ENCODE results near the gene CAMTA2.

The CAMTA2 gene

DNA sequence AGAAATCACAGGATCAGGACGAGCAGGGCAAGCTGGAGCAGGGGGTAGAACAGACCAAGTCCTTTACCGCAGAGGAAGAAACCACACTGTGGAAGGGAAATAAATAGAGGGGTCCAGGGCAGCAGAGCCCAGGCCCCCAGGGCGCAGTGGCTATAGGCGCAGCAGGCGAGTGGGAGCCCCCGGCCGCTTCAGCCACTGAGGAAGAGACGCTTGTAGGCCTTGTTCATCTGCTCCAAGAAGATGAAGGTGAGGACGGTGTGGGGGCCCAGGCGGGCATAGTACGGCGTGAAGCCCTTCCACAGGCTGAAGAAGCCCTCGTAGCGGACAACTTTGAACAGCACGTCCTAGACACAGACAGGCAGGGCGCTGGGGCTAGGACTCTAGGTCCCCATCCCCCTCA lies 49.9 kb downstream of the CAMTA2 start:
- no peak for TF ChIP-seq SIN3A (IDR thresholded peaks at IDR 0.05; ENCODE audit: borderline replicate concordance, insufficient read depth, low read length)
- TF ChIP-seq, protein P1, sequence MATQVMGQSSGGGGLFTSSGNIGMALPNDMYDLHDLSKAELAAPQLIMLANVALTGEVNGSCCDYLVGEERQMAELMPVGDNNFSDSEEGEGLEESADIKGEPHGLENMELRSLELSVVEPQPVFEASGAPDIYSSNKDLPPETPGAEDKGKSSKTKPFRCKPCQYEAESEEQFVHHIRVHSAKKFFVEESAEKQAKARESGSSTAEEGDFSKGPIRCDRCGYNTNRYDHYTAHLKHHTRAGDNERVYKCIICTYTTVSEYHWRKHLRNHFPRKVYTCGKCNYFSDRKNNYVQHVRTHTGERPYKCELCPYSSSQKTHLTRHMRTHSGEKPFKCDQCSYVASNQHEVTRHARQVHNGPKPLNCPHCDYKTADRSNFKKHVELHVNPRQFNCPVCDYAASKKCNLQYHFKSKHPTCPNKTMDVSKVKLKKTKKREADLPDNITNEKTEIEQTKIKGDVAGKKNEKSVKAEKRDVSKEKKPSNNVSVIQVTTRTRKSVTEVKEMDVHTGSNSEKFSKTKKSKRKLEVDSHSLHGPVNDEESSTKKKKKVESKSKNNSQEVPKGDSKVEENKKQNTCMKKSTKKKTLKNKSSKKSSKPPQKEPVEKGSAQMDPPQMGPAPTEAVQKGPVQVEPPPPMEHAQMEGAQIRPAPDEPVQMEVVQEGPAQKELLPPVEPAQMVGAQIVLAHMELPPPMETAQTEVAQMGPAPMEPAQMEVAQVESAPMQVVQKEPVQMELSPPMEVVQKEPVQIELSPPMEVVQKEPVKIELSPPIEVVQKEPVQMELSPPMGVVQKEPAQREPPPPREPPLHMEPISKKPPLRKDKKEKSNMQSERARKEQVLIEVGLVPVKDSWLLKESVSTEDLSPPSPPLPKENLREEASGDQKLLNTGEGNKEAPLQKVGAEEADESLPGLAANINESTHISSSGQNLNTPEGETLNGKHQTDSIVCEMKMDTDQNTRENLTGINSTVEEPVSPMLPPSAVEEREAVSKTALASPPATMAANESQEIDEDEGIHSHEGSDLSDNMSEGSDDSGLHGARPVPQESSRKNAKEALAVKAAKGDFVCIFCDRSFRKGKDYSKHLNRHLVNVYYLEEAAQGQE (IDR thresholded peaks at IDR 0.05; ENCODE audit: insufficient read depth in 1 of 2, low read depth in 2 of 2, low read length in 2 of 2): no peak
- no peak for TF ChIP-seq FOXP2 (optimal IDR thresholded peaks at IDR 0.05; ENCODE audit: borderline replicate concordance, extremely low read depth, extremely low read length, insufficient read depth)
- TF ChIP-seq TAF1 (IDR thresholded peaks at IDR 0.05; ENCODE audit: borderline replicate concordance, insufficient read depth, low read length): no peak
- TF ChIP-seq POLR2AphosphoS5 (IDR thresholded peaks at IDR 0.05; ENCODE audit: low read depth, low read length): no peak

DNA sequence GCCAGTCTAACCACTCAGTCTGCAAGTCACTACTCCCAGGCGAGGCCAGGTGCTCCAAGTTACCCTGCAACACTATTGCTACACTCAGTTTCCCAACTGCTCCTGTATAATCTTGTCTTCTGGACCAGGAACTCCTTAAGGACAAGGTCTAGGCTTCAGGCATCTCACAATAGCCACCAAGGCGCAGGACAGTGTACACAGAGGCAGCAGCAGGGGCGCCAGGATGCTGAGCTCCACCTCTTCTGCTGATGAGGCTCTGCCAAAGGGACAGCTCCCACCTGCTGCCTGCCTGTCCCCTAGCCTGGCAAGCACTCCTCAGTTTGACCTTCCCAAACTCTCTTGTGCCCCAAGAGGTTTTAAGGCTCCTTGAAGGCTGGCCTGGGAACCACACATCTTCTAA lies 51.0 kb downstream of the CAMTA2 start:
- TF ChIP-seq POLR2AphosphoS5 (IDR thresholded peaks at IDR 0.05; ENCODE audit: low read depth, low read length): peak; percentile 23; the same call in 1 of the 2 replicates
- no peak for TF ChIP-seq FOXP2 (optimal IDR thresholded peaks at IDR 0.05; ENCODE audit: borderline replicate concordance, extremely low read depth, extremely low read length, insufficient read depth)

DNA sequence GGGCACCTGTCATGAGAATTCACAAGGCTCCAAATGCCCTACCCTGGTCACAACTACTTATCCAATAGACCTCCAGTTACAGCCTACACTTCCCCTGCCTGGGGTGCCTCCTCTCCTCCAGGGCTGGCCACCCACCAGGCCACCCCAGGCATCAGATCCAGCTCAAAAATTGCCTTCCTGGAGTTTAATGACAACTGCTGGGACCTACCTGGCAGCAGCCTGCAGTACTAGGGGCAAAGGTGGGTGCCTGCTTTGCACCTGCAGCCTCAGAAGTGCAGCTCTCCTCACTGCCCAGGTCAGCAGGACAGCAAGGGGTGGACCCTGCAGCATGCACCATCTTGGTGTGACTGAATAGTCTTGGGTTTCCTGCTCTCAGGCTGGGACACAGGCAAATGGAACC lies 51.8 kb downstream of the CAMTA2 start:
- TF ChIP-seq POLR2AphosphoS5 (IDR thresholded peaks at IDR 0.05; ENCODE audit: low read depth, low read length): no peak; the same call in 1 of the 2 replicates
- TF ChIP-seq SIN3A (IDR thresholded peaks at IDR 0.05; ENCODE audit: borderline replicate concordance, insufficient read depth, low read length): no peak
- TF ChIP-seq TAF1 (IDR thresholded peaks at IDR 0.05; ENCODE audit: borderline replicate concordance, insufficient read depth, low read length): no peak
- TF ChIP-seq, protein P1 (IDR thresholded peaks at IDR 0.05; ENCODE audit: insufficient read depth in 1 of 2, low read depth in 2 of 2, low read length in 2 of 2): no peak
- no peak for TF ChIP-seq FOXP2 (optimal IDR thresholded peaks at IDR 0.05; ENCODE audit: borderline replicate concordance, extremely low read depth, extremely low read length, insufficient read depth)

DNA sequence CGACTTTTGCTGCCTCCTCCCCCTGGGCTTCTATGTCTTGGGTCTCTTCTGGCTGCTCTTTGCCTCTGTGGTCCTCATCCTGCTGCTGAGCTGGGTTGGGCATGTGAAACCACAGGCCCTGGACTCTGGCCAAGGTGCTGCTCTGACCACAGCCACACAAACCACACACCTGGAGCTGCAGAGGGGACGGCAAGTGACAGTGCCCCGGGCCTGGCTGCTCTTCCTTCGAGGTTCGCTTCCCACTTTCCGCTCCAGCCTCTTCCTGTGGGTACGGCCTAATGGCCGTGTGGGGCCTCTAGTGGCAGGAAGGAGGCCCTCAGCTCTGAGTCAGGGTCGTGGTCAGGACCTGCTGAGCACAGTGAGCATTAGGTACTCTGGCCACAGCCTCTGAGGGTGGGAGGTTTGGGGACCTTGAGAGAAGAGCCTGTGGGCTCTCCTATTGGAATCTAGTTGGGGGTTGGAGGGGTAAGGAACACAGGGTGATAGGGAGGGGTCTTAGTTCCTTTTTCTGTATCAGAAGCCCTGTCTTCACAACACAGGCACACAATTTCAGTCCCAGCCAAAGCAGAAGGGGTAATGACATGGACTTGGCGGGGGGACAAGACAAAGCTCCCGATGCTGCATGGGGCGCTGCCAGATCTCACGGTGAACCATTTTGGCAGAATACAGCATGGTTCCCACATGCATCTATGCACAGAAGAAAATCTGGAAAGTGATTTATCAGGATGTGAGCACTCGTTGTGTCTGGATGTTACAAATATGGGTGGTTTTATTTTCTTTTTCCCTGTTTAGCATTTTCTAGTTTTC lies 53.1 kb downstream of the CAMTA2 start:
- TF ChIP-seq, protein P1 (IDR thresholded peaks at IDR 0.05; ENCODE audit: insufficient read depth in 1 of 2, low read depth in 2 of 2, low read length in 2 of 2): peak; percentile 28 to 68; a peak in 2 of 4 replicates
- TF ChIP-seq POLR2AphosphoS5 (IDR thresholded peaks at IDR 0.05; ENCODE audit: low read depth, low read length) (peak; percentile 75), TAF1 (IDR thresholded peaks at IDR 0.05; ENCODE audit: borderline replicate concordance, insufficient read depth, low read length) (no peak), FOXP2 (optimal IDR thresholded peaks at IDR 0.05; ENCODE audit: borderline replicate concordance, extremely low read depth, extremely low read length, insufficient read depth) (peak; percentile 41)

DNA sequence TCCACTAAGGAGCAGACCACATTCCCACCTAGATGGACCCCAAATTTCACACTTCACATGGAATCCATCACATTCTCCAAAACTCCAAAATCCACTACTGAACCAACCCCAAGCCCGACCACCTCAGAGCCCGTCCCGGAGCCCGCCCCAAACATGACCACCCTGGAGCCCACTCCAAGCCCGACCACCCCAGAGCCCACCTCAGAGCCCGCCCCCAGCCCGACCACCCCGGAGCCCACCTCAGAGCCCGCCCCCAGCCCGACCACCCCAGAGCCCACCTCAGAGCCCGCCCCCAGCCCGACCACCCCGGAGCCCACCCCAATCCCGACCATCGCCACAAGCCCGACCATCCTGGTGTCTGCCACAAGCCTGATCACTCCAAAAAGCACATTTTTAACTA lies 53.8 kb downstream of the CAMTA2 start:
- TF ChIP-seq TAF1 (IDR thresholded peaks at IDR 0.05; ENCODE audit: borderline replicate concordance, insufficient read depth, low read length) (no peak), POLR2AphosphoS5 (IDR thresholded peaks at IDR 0.05; ENCODE audit: low read depth, low read length) (no peak), FOXP2 (optimal IDR thresholded peaks at IDR 0.05; ENCODE audit: borderline replicate concordance, extremely low read depth, extremely low read length, insufficient read depth) (no peak), SIN3A (IDR thresholded peaks at IDR 0.05; ENCODE audit: borderline replicate concordance, insufficient read depth, low read length) (no peak)
- TF ChIP-seq, protein P1 (IDR thresholded peaks at IDR 0.05; ENCODE audit: insufficient read depth in 1 of 2, low read depth in 2 of 2, low read length in 2 of 2): no peak
